HG03342 (cell line): ENCODE data around the gene DAP.
"Not testable (repeated sequence)": the region's sequence is repeated elsewhere in the genome, so short reads cannot be mapped to it uniquely, and the experiment has no call there.

Experiments used
- ATAC-seq: cut with Tn5 transposase; IDR thresholded peaks from one replicate; pipeline ENCODE4 v1.9.1; 2021; ENCODE audit warnings: mild to moderate bottlenecking, moderate library complexity; ENCODE audit not compliant: unreplicated experiment

The DAP gene

GRCh38 chr5:10658265-10658664, 102.8 kb downstream of the DAP start:
- ATAC-seq: no peak

GRCh38 chr5:10655972-10656830, 104.8 kb downstream of the DAP start:
- no peak for ATAC-seq

GRCh38 chr5:10655161-10655971, 105.7 kb downstream of the DAP start:
- ATAC-seq: no peak

- ATAC-seq: no peak
Measured at GRCh38 chr5:10654566-10654965, 106.5 kb downstream of the DAP start.

- no peak for ATAC-seq
Measured at GRCh38 chr5:10653751-10654400, 107.2 kb downstream of the DAP start.

- ATAC-seq: no peak
Measured at GRCh38 chr5:10653043-10653442, 108.0 kb downstream of the DAP start.

GRCh38 chr5:10652606-10653005, 108.4 kb downstream of the DAP start:
- ATAC-seq: no peak

GRCh38 chr5:10652151-10652550, 108.9 kb downstream of the DAP start:
- no peak for ATAC-seq

GRCh38 chr5:10649666-10650380, 111.2 kb downstream of the DAP start:
- ATAC-seq: no peak

GRCh38 chr5:10648806-10649665, 112.0 kb downstream of the DAP start:
- no peak for ATAC-seq

GRCh38 chr5:10647640-10648039, 113.4 kb downstream of the DAP start:
- no peak for ATAC-seq

- no peak for ATAC-seq
Measured at GRCh38 chr5:10645671-10646070, 115.4 kb downstream of the DAP start.

- no peak for ATAC-seq
Measured at GRCh38 chr5:10645146-10645545, 115.9 kb downstream of the DAP start.

GRCh38 chr5:10644192-10644591, 116.8 kb downstream of the DAP start:
- ATAC-seq: no peak

GRCh38 chr5:10642367-10642766, 118.7 kb downstream of the DAP start:
- no peak for ATAC-seq

GRCh38 chr5:10639846-10640368, 121.1 kb downstream of the DAP start:
- no peak for ATAC-seq

- not testable (repeated sequence) for ATAC-seq
Measured at GRCh38 chr5:10638723-10639122, 122.3 kb downstream of the DAP start.

- no peak for ATAC-seq
Measured at GRCh38 chr5:10637944-10638343, 123.1 kb downstream of the DAP start.

- no peak for ATAC-seq
Measured at GRCh38 chr5:10636363-10637142, 124.5 kb downstream of the DAP start.
